ENCODE data around the gene PPP4R4. TPM values are rescaled to one million over a fixed set of nuclear protein-coding genes. Genes with fewer than 3 reads are reported as not detected.

PPP4R4 gene
- total and polyA plus RNA-seq, 8 donors, result 0.43 to 3.7 (median 0.62) TPM

GRCh38 chr14:94132285-94132887 lies 41.7 kb upstream of the PPP4R4 start:
- Histone ChIP-seq H3K9me3 (peaks cover 0 to 7% of the 10 kb centered on the region in 2 donors), H3K27me3 (peaks cover 0 to 5% of the 10 kb centered on the region in 2 donors), H3K4me1 (peaks cover 0 to 12% of the 10 kb centered on the region in 2 donors), H3K27ac (no peak overlapping the region), H3K36me3 (peaks cover 0 to 4% of the 10 kb centered on the region in 2 donors), H3K4me3 (no peak overlapping the region)
- peak; percentile 70 to 83 for TF ChIP-seq CTCF (IDR thresholded peaks at IDR 0.05)
- intact Hi-C loops (cut with DNase I), result loop anchor here in 1 of 2 donors (10.0 kb wide), 1 partner anchor 88 kb away; no protein-coding TSS in a partner anchor
- DNase-seq, result peak in 2 of 4 donors; percentile 49 to 74
- peak; percentile 28 for ATAC-seq

- Histone ChIP-seq H3K4me1 (peaks cover 0 to 2% of the 10 kb centered on the region in 2 donors), H3K4me3 (no peak overlapping the region), H3K36me3 (no peaks in the 10 kb centered on the region), H3K27me3 (peaks cover 0 to 5% of the 10 kb centered on the region in 2 donors), H3K9me3 (peaks cover 0 to 7% of the 10 kb centered on the region in 2 donors), H3K27ac (no peak overlapping the region)
- intact Hi-C loops (cut with DNase I), result loop anchor here (5.0 to 10.0 kb wide), 2 partner anchors 91 to 103 kb away; no protein-coding TSS in a partner anchor
- no peak for TF ChIP-seq CTCF (IDR thresholded peaks at IDR 0.05)
- no peak for DNase-seq
- ATAC-seq, result no peak
These were observed 38.6 kb upstream of the PPP4R4 start for GRCh38 chr14:94135476-94135875.

- ATAC-seq (peak; percentile 96), DNase-seq (peak; percentile 70 to 93 (median 84))
- peaks cover 0 to 1% of the 10 kb centered on the region in 2 donors for H3K27me3 ChIP-seq
- no peak overlapping the region for H3K27ac ChIP-seq
- peaks cover 0 to 2% of the 10 kb centered on the region in 2 donors for H3K4me1 ChIP-seq
- H3K36me3 ChIP-seq, result no peaks in the 10 kb centered on the region
- peaks cover 0 to 7% of the 10 kb centered on the region in 2 donors for H3K9me3 ChIP-seq
- peak; percentile 94 to 97 for TF ChIP-seq CTCF (IDR thresholded peaks at IDR 0.05)
- no peak overlapping the region for H3K4me3 ChIP-seq
- intact Hi-C loops (cut with DNase I), result loop anchor here (5.0 to 10.0 kb wide), 2 partner anchors 92 to 104 kb away; no protein-coding TSS in a partner anchor
These were observed 37.4 kb upstream of the PPP4R4 start for GRCh38 chr14:94136575-94137331.

DNA sequence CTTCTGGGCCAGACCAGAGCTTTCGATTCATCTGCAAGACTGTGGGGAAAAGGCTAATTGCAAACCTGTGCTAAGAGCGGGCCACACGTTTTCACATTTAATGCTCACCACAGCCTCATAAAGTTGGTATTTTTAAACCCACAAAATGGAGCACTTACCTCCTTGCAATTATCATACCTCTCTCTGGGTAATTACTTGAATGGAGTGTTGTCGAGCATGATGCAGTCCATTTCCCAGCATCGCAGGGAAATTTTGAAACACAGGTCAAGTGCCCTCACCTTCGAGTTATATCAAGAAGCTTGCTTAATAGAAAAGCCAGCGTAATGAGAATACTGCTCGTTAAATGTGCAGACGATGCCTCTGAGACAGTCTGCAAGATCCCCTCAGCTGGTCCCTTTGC lies 35.9 kb upstream of the PPP4R4 start:
- Histone ChIP-seq H3K4me3 (no peak overlapping the region), H3K9me3 (peaks cover 0 to 7% of the 10 kb centered on the region in 2 donors), H3K36me3 (no peaks in the 10 kb centered on the region), H3K27me3 (no peaks in the 10 kb centered on the region), H3K4me1 (peaks cover 0 to 2% of the 10 kb centered on the region in 2 donors), H3K27ac (no peak overlapping the region)
- intact Hi-C loops (cut with DNase I), result loop anchor here (5.0 to 10.0 kb wide), 2 partner anchors 93 to 106 kb away; no protein-coding TSS in a partner anchor
- DNase-seq (no peak), ATAC-seq (peak; percentile 69)
- TF ChIP-seq CTCF (IDR thresholded peaks at IDR 0.05), result no peak

GRCh38 chr14:94139006-94139405 lies 35.1 kb upstream of the PPP4R4 start:
- peaks cover 0 to 7% of the 10 kb centered on the region in 2 donors for H3K9me3 ChIP-seq
- no peak overlapping the region for H3K4me3 ChIP-seq
- ATAC-seq (no peak), DNase-seq (no peak)
- no peaks in the 10 kb centered on the region for H3K36me3 ChIP-seq
- H3K27ac ChIP-seq, result no peak overlapping the region
- H3K27me3 ChIP-seq, result no peaks in the 10 kb centered on the region
- no peak for TF ChIP-seq CTCF (IDR thresholded peaks at IDR 0.05)
- intact Hi-C loops (cut with DNase I), result loop anchor here (5.0 to 10.0 kb wide), 2 partner anchors 94 to 107 kb away; no protein-coding TSS in a partner anchor
- H3K4me1 ChIP-seq, result peaks cover 0 to 2% of the 10 kb centered on the region in 2 donors
